Tibial nerve (tissue), 4 donors: ENCODE results near the gene SKIC3.

Experiments
- CTCF ChIP-seq, 5 experiments: fragments of 200-600 bp in 3 of 5; fragments of 450-650 bp in 2 of 5; sonication (generic) in 3 of 5; IDR thresholded peaks; one replicate each; pipeline ENCODE4 v1.5.1; 2016 to 2019; ENCODE audit warnings: antibody characterized with exemption in 5 of 5, mild to moderate bottlenecking in 3 of 5, moderate library complexity in 2 of 5
- EP300 ChIP-seq, 2 donors: sonication (generic); formaldehyde crosslinking; IDR thresholded peaks; one replicate each; pipeline ENCODE4 v1.6.1; 2017; ENCODE audit warnings: antibody characterized with exemption in 2 of 2, mild to moderate bottlenecking in 1 of 2
- POLR2A ChIP-seq, 2 donors: fragments of 450-650 bp; IDR thresholded peaks; one replicate each; pipeline ENCODE4 v1.6.1; 2017; ENCODE audit warnings: antibody characterized with exemption in 2 of 2, mild to moderate bottlenecking in 2 of 2, moderate library complexity in 2 of 2

GRCh38 chr5:95519151-95519550 lies 35.6 kb downstream of the SKIC3 start:
- TF ChIP-seq CTCF (IDR thresholded peaks at IDR 0.05) = no peak
- no peak for TF ChIP-seq POLR2A (IDR thresholded peaks at IDR 0.05)
- TF ChIP-seq EP300 (IDR thresholded peaks at IDR 0.05) = no peak
